K562 (cell line): ENCODE results near the gene SSBP2. TPM values are rescaled to one million over a fixed set of nuclear protein-coding genes. Genes with fewer than 3 reads are reported as not detected.

Source experiments
- ARHGAP35 ChIP-seq: fragments of 450-650 bp; IDR thresholded peaks from 2 replicates; pipeline ENCODE4 v1.6.1; 2018; ENCODE audit not compliant: partially characterized antibody
- ASH1L ChIP-seq: fragments of 450-650 bp; IDR thresholded peaks from 2 replicates; pipeline ENCODE4 v1.6.1; 2018; ENCODE audit warnings: borderline replicate concordance, mild to moderate bottlenecking, low read depth; ENCODE audit not compliant: partially characterized antibody
- ATF1 ChIP-seq, 2 experiments: fragments of 450-650 bp in 1 of 2; IDR thresholded peaks; 2 replicates each; pipeline ENCODE4 v1.6.1; 2016; ENCODE audit warnings: missing compliant biosample characterization in 1 of 2, missing genetic modification characterization in 1 of 2
- BRD4 ChIP-seq: fragments of 200-600 bp; sonication (generic); IDR thresholded peaks from 2 replicates; pipeline ENCODE4 v1.6.1; 2017; ENCODE audit warnings: inconsistent platforms
- CEBPG ChIP-seq, 3 experiments: fragments of 200-800 bp in 1 of 3; sonication (Bioruptor generic) in 1 of 3; sonication (generic) in 1 of 3; formaldehyde crosslinking in 1 of 3; IDR thresholded peaks in 2 of 3; conservative IDR thresholded peaks in 1 of 3; 2 replicates each; pipeline versions ENCODE4 v1.6.1 to v1.8.0; 2016 to 2022; ENCODE audit warnings: missing compliant biosample characterization in 2 of 3, missing genetic modification characterization in 2 of 3, mild to moderate bottlenecking in 1 of 3, missing genetic modification reagents in 1 of 3
- HDAC1 ChIP-seq, 2 experiments: fragments of 450-650 bp; IDR thresholded peaks; 2 replicates each; pipeline ENCODE4 v1.6.1; 2016 to 2017; ENCODE audit warnings: inconsistent platforms in 1 of 2, mild to moderate bottlenecking in 1 of 2, moderate library complexity in 1 of 2
- HDAC2 ChIP-seq: fragments of 450-650 bp; IDR thresholded peaks from 2 replicates; pipeline ENCODE4 v1.6.1; 2016; ENCODE audit warnings: mild to moderate bottlenecking
- JUND ChIP-seq, 2 experiments: IDR thresholded peaks; 2 replicates in 1 of 2; 3 replicates in 1 of 2; pipeline ENCODE4 v1.6.1; 2011; ENCODE audit warnings: borderline replicate concordance in 2 of 2, low read depth in 2 of 2, low read length in 2 of 2, improper control_type of control experiment in 1 of 2, missing biosample characterization in 1 of 2, missing genetic modification characterization in 1 of 2, missing genetic modification reagents in 1 of 2
- KLF16 ChIP-seq: IDR thresholded peaks from 2 replicates; pipeline ENCODE4 v1.6.1; 2016; ENCODE audit warnings: antibody characterized with exemption
- MEIS2 ChIP-seq: fragments of 450-650 bp; IDR thresholded peaks from 2 replicates; pipeline ENCODE4 v1.6.1; 2014; ENCODE audit warnings: mild to moderate bottlenecking; ENCODE audit not compliant: partially characterized antibody
- MTA3 ChIP-seq: fragments of 450-650 bp; formaldehyde crosslinking; IDR thresholded peaks from 2 replicates; pipeline ENCODE4 v1.6.1; 2017; ENCODE audit warnings: mild to moderate bottlenecking, borderline replicate concordance
- NCOA1 ChIP-seq: fragments of 450-650 bp; IDR thresholded peaks from 2 replicates; pipeline ENCODE4 v1.6.1; 2016; ENCODE audit warnings: low read depth
- NR2F6 ChIP-seq: fragments of 450-650 bp; formaldehyde crosslinking; IDR thresholded peaks from 2 replicates; pipeline ENCODE4 v1.4.0; 2020; ENCODE audit warnings: mild to moderate bottlenecking
- PTBP1 ChIP-seq: fragments of 200-400 bp; formaldehyde crosslinking; IDR thresholded peaks from 2 replicates; pipeline ENCODE4 v1.6.1; 2017; ENCODE audit warnings: low read depth, low read length
- RCOR1 ChIP-seq, 2 experiments: IDR thresholded peaks; 2 replicates each; pipeline ENCODE4 v1.6.1; 2012; ENCODE audit warnings: low read depth in 2 of 2, low read length in 2 of 2, borderline replicate concordance in 1 of 2, improper control_type of control experiment in 1 of 2
- SMARCA4 ChIP-seq: fragments of 450-650 bp; IDR thresholded peaks from 2 replicates; pipeline ENCODE4 v1.6.1; 2016
- SPI1 ChIP-seq: IDR thresholded peaks from 2 replicates; pipeline ENCODE4 v1.6.1; 2011; ENCODE audit warnings: low read depth, low read length, control low read depth, borderline replicate concordance
- TCF3 ChIP-seq: sonication (generic); formaldehyde crosslinking; IDR thresholded peaks from 2 replicates; pipeline ENCODE4 v1.4.0; 2020; ENCODE audit warnings: mild to moderate bottlenecking, missing genetic modification reagents
- ZNF239 ChIP-seq: fragments of 250-450 bp; sonication (Bioruptor Pico); IDR thresholded peaks from 2 replicates; pipeline ENCODE4 v1.4.0; 2020; ENCODE audit warnings: mild to moderate bottlenecking
- ZNF444 ChIP-seq: fragments of 250-450 bp; sonication (Bioruptor Pico); IDR thresholded peaks from 2 replicates; pipeline ENCODE4 v1.4.0; 2020; ENCODE audit warnings: mild to moderate bottlenecking, moderate library complexity
- ZNF668 ChIP-seq: fragments of 250-450 bp; sonication (Bioruptor Pico); IDR thresholded peaks from 2 replicates; pipeline ENCODE4 v1.8.0; 2022; ENCODE audit warnings: mild to moderate bottlenecking, inconsistent platforms
- polyA plus RNA-seq, 8 experiments: library from polyadenylated mRNA; depleted of rRNA in 4 of 8; stranded (reverse) in 5 of 8; unstranded in 3 of 8; fragments of >200 nt; fragmentation: Nextera tagmentation in 2 of 8; fragmentation: Illumina TruSeq in 1 of 8; extraction: Ambion mirVana in 2 of 8; extraction: Trizol in 1 of 8; gene quantifications; 2 replicates each; pipeline versions ENCODE4 v1.2.1 to v1.2.3, GENCODE V29; 2011 to 2014; ENCODE audit warnings: inconsistent platforms in 1 of 8, missing spikeins in 1 of 8
- total RNA-seq, 7 experiments: library from RNA; depleted of rRNA in 6 of 7; stranded (reverse); fragments of >200 nt in 6 of 7; fragmentation: Illumina TruSeq in 2 of 7; extraction: Trizol in 2 of 7; gene quantifications; 2 replicates each; pipeline versions ENCODE4 v1.2.1 to v1.2.3, GENCODE V29; 2011 to 2021; ENCODE audit warnings: low replicate concordance in 1 of 7
- TF ChIP-seq, protein P1 (sequence below): sonication (generic); IDR thresholded peaks from 2 replicates; pipeline ENCODE4 v1.6.1; 2016
- TF ChIP-seq, protein P2 (sequence below): fragments of 250-450 bp; sonication (Bioruptor Pico); IDR thresholded peaks from 2 replicates; pipeline ENCODE4 v1.4.0; 2020
- TF ChIP-seq, protein P3 (sequence below): IDR thresholded peaks from 2 replicates; pipeline ENCODE4 v1.6.1; 2012; ENCODE audit warnings: low read depth, low read length, improper control_type of control experiment, borderline replicate concordance
- TF ChIP-seq, protein P4 (sequence below): sonication (generic); formaldehyde crosslinking; IDR thresholded peaks from 2 replicates; pipeline ENCODE4 v1.8.0; 2022; ENCODE audit warnings: missing genetic modification reagents, mild to moderate bottlenecking, borderline replicate concordance

Gene SSBP2
- total and polyA plus RNA-seq, 9 of the 15 experiments (the other 6 are each of a cell fraction or from before 2014, with no cell fraction given) = 22.3 to 133 (median 42.1) TPM

DNA sequence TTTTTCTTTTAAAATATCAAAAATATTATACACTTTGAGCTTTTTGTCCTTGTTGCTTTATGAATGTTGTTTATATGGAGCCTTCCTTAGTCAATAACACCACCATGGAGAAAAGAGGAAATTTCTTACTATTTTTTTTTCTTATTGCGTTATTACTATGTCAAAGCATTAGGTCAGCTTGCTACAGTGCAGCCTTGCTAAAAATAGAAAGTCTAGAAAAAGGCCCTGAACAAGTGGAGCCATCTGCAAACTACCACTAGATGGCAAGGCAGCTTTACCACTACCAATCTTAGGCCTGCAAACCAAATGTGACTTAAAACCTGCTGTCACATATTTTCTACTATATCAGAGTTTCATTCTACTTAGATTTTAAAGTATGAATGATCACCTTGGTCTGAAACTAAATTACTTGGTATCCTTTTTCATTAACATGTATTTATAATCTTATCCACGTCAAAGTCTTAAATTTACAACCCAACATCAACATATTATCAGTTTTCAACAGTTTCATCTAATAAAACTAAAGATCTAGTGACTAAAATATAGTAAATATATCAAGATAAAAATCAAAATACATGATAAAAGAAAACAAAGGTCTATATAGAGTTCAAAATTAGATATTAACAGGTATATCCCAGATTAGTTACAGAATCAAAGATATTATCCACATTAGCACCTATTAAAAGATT, 243.9 kb downstream of the SSBP2 start (continued):
- TF ChIP-seq, protein P1, sequence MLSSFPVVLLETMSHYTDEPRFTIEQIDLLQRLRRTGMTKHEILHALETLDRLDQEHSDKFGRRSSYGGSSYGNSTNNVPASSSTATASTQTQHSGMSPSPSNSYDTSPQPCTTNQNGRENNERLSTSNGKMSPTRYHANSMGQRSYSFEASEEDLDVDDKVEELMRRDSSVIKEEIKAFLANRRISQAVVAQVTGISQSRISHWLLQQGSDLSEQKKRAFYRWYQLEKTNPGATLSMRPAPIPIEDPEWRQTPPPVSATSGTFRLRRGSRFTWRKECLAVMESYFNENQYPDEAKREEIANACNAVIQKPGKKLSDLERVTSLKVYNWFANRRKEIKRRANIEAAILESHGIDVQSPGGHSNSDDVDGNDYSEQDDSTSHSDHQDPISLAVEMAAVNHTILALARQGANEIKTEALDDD = peak; percentile 62
- TF ChIP-seq TCF3 (CRISPR knock-in tag) (no peak), KLF16 (peak; percentile 46), ZNF239 (CRISPR knock-in tag) (peak; percentile 63; the same call in 1 of the 2 replicates), BRD4 (no peak), ATF1 (CRISPR knock-in tag; IDR thresholded peaks at IDR 0.05) (no peak), ATF1 (tag; IDR thresholded peaks at IDR 0.05) (peak; percentile 61), SMARCA4 (no peak), ARHGAP35 (no peak), JUND (IDR thresholded peaks at IDR 0.05; ENCODE audit: borderline replicate concordance, low read depth, low read length) (peak; percentile 74; the same call in 1 of the 2 replicates), JUND (tag; IDR thresholded peaks at IDR 0.05; ENCODE audit: borderline replicate concordance, low read depth, low read length) (peak; percentile 64; the same call in 2 of the 3 replicates), HDAC1 (IDR thresholded peaks at IDR 0.05) (no peak), PTBP1 (no peak), ASH1L (no peak), NCOA1 (no peak), ZNF444 (CRISPR knock-in tag) (no peak), CEBPG (CRISPR knock-in tag; IDR thresholded peaks at IDR 0.05) (peak; percentile 69), CEBPG (tag; conservative IDR thresholded peaks at IDR 0.05 in 1 of 2, IDR thresholded peaks at IDR 0.05 in 1 of 2) (peak; percentile 74 to 80), NR2F6 (CRISPR knock-in tag) (no peak), ZNF668 (CRISPR knock-in tag) (no peak), MEIS2 (no peak), RCOR1 (IDR thresholded peaks at IDR 0.05; ENCODE audit: borderline replicate concordance in 1 of 2, low read depth in 2 of 2, low read length in 2 of 2) (peak in 1 of 2 experiments; percentile 6; a peak in 1 of 4 replicates), HDAC2 (no peak), SPI1 (no peak), MTA3 (no peak)
- TF ChIP-seq, protein P2, sequence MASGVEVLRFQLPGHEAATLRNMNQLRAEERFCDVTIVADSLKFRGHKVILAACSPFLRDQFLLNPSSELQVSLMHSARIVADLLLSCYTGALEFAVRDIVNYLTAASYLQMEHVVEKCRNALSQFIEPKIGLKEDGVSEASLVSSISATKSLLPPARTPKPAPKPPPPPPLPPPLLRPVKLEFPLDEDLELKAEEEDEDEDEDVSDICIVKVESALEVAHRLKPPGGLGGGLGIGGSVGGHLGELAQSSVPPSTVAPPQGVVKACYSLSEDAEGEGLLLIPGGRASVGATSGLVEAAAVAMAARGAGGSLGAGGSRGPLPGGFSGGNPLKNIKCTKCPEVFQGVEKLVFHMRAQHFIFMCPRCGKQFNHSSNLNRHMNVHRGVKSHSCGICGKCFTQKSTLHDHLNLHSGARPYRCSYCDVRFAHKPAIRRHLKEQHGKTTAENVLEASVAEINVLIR = no peak
- TF ChIP-seq, protein P3, sequence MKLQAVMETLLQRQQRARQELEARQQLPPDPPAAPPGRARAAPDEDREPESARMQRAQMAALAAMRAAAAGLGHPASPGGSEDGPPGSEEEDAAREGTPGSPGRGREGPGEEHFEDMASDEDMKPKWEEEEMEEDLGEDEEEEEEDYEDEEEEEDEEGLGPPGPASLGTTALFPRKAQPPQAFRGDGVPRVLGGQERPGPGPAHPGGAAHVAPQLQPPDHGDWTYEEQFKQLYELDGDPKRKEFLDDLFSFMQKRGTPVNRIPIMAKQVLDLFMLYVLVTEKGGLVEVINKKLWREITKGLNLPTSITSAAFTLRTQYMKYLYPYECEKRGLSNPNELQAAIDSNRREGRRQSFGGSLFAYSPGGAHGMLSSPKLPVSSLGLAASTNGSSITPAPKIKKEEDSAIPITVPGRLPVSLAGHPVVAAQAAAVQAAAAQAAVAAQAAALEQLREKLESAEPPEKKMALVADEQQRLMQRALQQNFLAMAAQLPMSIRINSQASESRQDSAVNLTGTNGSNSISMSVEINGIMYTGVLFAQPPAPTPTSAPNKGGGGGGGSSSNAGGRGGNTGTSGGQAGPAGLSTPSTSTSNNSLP = 0 out of 2 replicates have a peak, but pooled peaks have one; percentile 42
- TF ChIP-seq, protein P4, sequence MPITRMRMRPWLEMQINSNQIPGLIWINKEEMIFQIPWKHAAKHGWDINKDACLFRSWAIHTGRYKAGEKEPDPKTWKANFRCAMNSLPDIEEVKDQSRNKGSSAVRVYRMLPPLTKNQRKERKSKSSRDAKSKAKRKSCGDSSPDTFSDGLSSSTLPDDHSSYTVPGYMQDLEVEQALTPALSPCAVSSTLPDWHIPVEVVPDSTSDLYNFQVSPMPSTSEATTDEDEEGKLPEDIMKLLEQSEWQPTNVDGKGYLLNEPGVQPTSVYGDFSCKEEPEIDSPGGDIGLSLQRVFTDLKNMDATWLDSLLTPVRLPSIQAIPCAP (CRISPR knock-in tag) = no peak
